GM12878 (cell line): Measurements from ENCODE around the gene CFAP47. TPM values are rescaled to one million over a fixed set of nuclear protein-coding genes. Genes with fewer than 3 reads are reported as not detected.

Experiments
- ATAC-seq: fragments of 200-7000 bp; cut with Tn5 transposase; 3 replicates; pipeline ENCODE4 v1.9.1; 2020; ENCODE audit warnings: mild to moderate bottlenecking, moderate library complexity
- BruUV-seq: library from RNA; stranded (reverse); fragments of 400-500 nt; replicated peaks from 2 replicates; lab custom pipeline; 2021; lab: Mats Ljungman, UMichigan
- CTCF ChIA-PET: fragments of 300-600 bp; sonication (Branson Sonifier 250); formaldehyde crosslinking; extraction: SDS; loops from one replicate; lab custom pipeline; 2021; ENCODE audit warnings: inconsistent platforms; lab: Yijun Ruan, JAX
- POLR2A ChIA-PET: fragments of 350-600 bp; formaldehyde crosslinking; extraction: SDS; loops from one replicate; lab custom pipeline; 2021; ENCODE audit warnings: inconsistent platforms; lab: Charles Lee
- RAD21 ChIA-PET: fragments of 300-600 bp; sonication (Branson Sonifier 250); formaldehyde crosslinking; loops from one replicate; lab custom pipeline; 2023; ENCODE audit warnings: antibody characterized with exemption; ENCODE audit not compliant: unreplicated experiment; lab: Charles Lee
- SMC1A ChIA-PET: fragments of 300-600 bp; sonication (Branson Sonifier 250); formaldehyde crosslinking; loops from one replicate; lab custom pipeline; 2023; ENCODE audit not compliant: unreplicated experiment, uncharacterized antibody; lab: Charles Lee
- DNase-seq: peaks from one replicate; pipeline ENCODE4 v3.0.0-alpha.2; 2011; ENCODE audit warnings: low read depth, low spot score
- FAIRE-seq: peaks from 3 replicates; lab custom pipeline; 2011; peaks lifted over from hg19 to GRCh38; lab: Jason Lieb, UNC
- H2AFZ ChIP-seq: 2 replicates; pipeline ENCODE4 v1.6.0; 2011; ENCODE audit warnings: low read depth, low read length, control low read depth; ENCODE audit not compliant: control insufficient read depth
- H3K27ac ChIP-seq: 2 replicates; pipeline ENCODE4 v1.5.1; 2011; ENCODE audit warnings: control low read depth; ENCODE audit not compliant: control insufficient read depth, insufficient read depth
- H3K27me3 ChIP-seq, 2 experiments: replicated peaks in 1 of 2; 2 replicates each; pipeline versions ENCODE4 v1.6.0 to v1.6.1; 2011; ENCODE audit warnings: low read length in 1 of 2; ENCODE audit not compliant: control insufficient read depth in 2 of 2, insufficient read depth in 2 of 2
- H3K36me3 ChIP-seq, 2 experiments: 2 replicates each; pipeline ENCODE4 v1.5.1; 2011; ENCODE audit warnings: low read length in 1 of 2; ENCODE audit not compliant: control insufficient read depth in 2 of 2, insufficient read depth in 2 of 2
- H3K4me1 ChIP-seq: 2 replicates; pipeline ENCODE4 v1.6.1; 2011; ENCODE audit warnings: mild to moderate bottlenecking, low read length, moderate library complexity, mixed read lengths; ENCODE audit not compliant: control insufficient read depth, insufficient read depth
- H3K4me2 ChIP-seq: 2 replicates; pipeline ENCODE4 v1.6.0; 2011; ENCODE audit warnings: control low read depth; ENCODE audit not compliant: control insufficient read depth, insufficient read depth
- H3K4me3 ChIP-seq: fragments of 200-600 bp; sonication (generic); 2 replicates; pipeline ENCODE4 v1.5.1; 2016
- H3K79me2 ChIP-seq: 2 replicates; pipeline ENCODE4 v1.6.0; 2011; ENCODE audit warnings: low read length; ENCODE audit not compliant: control insufficient read depth, insufficient read depth
- H3K9ac ChIP-seq: 2 replicates; pipeline ENCODE4 v1.8.0; 2011; ENCODE audit warnings: low read length, control low read depth, mixed read lengths; ENCODE audit not compliant: control insufficient read depth, insufficient read depth
- H3K9me3 ChIP-seq: replicated peaks from 3 replicates; pipeline ENCODE4 v1.5.1; 2011; ENCODE audit warnings: mild to moderate bottlenecking, low read length; ENCODE audit not compliant: control insufficient read depth, insufficient read depth
- H4K20me1 ChIP-seq: 2 replicates; pipeline ENCODE4 v1.6.0; 2011; ENCODE audit not compliant: control insufficient read depth, insufficient read depth
- BACH1 ChIP-seq: fragments of 450-650 bp; IDR thresholded peaks from 2 replicates; pipeline ENCODE4 v1.6.1; 2017; ENCODE audit warnings: mild to moderate bottlenecking, borderline replicate concordance
- CBFB ChIP-seq: IDR thresholded peaks from 2 replicates; pipeline ENCODE4 v1.6.1; 2016; ENCODE audit warnings: antibody characterized with exemption, low read depth
- CBX3 ChIP-seq: fragments of 200-600 bp; sonication (generic); IDR thresholded peaks from 2 replicates; pipeline ENCODE4 v1.6.1; 2016; ENCODE audit warnings: low read depth, borderline replicate concordance
- KDM1A ChIP-seq: fragments of 200-600 bp; sonication (generic); IDR thresholded peaks from 2 replicates; pipeline ENCODE4 v1.6.1; 2016; ENCODE audit warnings: borderline replicate concordance
- RAD21 ChIP-seq: IDR thresholded peaks from 2 replicates; pipeline ENCODE4 v1.6.1; 2011; ENCODE audit warnings: mild to moderate bottlenecking, low read depth, low read length, moderate library complexity; ENCODE audit not compliant: insufficient read depth
- SIX5 ChIP-seq: IDR thresholded peaks from 2 replicates; pipeline ENCODE4 v1.6.1; 2011; ENCODE audit warnings: mild to moderate bottlenecking, low read depth, low read length, moderate library complexity; ENCODE audit not compliant: severe bottlenecking
- SMC3 ChIP-seq: IDR thresholded peaks from 2 replicates; pipeline ENCODE4 v1.6.1; 2011; ENCODE audit warnings: low read length, improper control_type of control experiment, borderline replicate concordance
- SUZ12 ChIP-seq: fragments of 200-600 bp; sonication (generic); IDR thresholded peaks from one replicate; pipeline ENCODE4 v1.6.1; 2018; ENCODE audit warnings: antibody characterized with exemption, mild to moderate bottlenecking; ENCODE audit not compliant: unreplicated experiment
- WGBS: methylation state at CpG from one replicate; pipeline ENCODE4 v1.1.6; 2016; ENCODE audit warnings: low lambda C conversion rate; ENCODE audit not compliant: insufficient replicate concordance, insufficient coverage; ENCODE audit errors: missing lambda C conversion rate; 5-methylcytosine and 5-hydroxymethylcytosine counted together
- in situ Hi-C: fragments of 300-500 bp; cut with MboI; formaldehyde crosslinking; loops from 9 replicates; pipeline ENCODE4 v1.14.3; 2018; ENCODE audit warnings: mixed read lengths
- intact Hi-C: fragments of 100-400 bp; cut with micrococcal nuclease; formaldehyde crosslinking; loops from one replicate; pipeline ENCODE4 v1.14.2; 2022; ENCODE audit not compliant: unreplicated experiment
- polyA plus RNA-seq, 11 experiments: library from polyadenylated mRNA; depleted of rRNA in 4 of 11; unstranded in 6 of 11; stranded (reverse) in 5 of 11; fragments of >200 nt; fragmentation: Nextera tagmentation in 4 of 11; fragmentation: Illumina TruSeq in 1 of 11; extraction: Ambion mirVana in 4 of 11; extraction: Trizol in 1 of 11; gene quantifications; 1 replicate in 1 of 11; 2 replicates in 10 of 11; pipeline versions ENCODE4 v1.2.1 to v1.2.3, GENCODE V29; 2011 to 2016; ENCODE audit warnings: inconsistent platforms in 2 of 11, missing spikeins in 2 of 11, low read depth in 1 of 11
- total RNA-seq, 4 experiments: library from RNA; depleted of rRNA in 3 of 4; stranded (reverse); fragments of >200 nt in 3 of 4; fragmentation: Illumina TruSeq in 1 of 4; extraction: Trizol in 1 of 4; gene quantifications; 2 replicates each; pipeline versions ENCODE4 v1.2.1 to v1.2.3, GENCODE V29; 2013 to 2021
- TF ChIP-seq, protein P1 (sequence below): fragments of 450-650 bp; IDR thresholded peaks from 2 replicates; pipeline ENCODE4 v1.6.1; 2017; ENCODE audit warnings: mild to moderate bottlenecking, moderate library complexity
- TF ChIP-seq, protein P2 (sequence below): fragments of 450-650 bp; IDR thresholded peaks from 2 replicates; pipeline ENCODE4 v1.6.1; 2016; ENCODE audit warnings: mild to moderate bottlenecking
- TF ChIP-seq, protein P3 (sequence below): IDR thresholded peaks from 2 replicates; pipeline ENCODE4 v1.6.1; 2011; ENCODE audit warnings: borderline replicate concordance, low read depth, mild to moderate bottlenecking, moderate library complexity, mixed read lengths, low read length; ENCODE audit not compliant: insufficient read depth; ENCODE audit errors: extremely low read length
- TF ChIP-seq, protein P4 (sequence below): fragments of 450-650 bp; IDR thresholded peaks from 2 replicates; pipeline ENCODE4 v1.6.1; 2017; ENCODE audit warnings: mild to moderate bottlenecking

CFAP47 gene
- total and polyA plus RNA-seq, 10 of the 15 experiments (the other 5 are each of a cell fraction or from before 2014, with no cell fraction given), result 0.02 to 0.88 (median 0.06) TPM; not detected in 3

DNA sequence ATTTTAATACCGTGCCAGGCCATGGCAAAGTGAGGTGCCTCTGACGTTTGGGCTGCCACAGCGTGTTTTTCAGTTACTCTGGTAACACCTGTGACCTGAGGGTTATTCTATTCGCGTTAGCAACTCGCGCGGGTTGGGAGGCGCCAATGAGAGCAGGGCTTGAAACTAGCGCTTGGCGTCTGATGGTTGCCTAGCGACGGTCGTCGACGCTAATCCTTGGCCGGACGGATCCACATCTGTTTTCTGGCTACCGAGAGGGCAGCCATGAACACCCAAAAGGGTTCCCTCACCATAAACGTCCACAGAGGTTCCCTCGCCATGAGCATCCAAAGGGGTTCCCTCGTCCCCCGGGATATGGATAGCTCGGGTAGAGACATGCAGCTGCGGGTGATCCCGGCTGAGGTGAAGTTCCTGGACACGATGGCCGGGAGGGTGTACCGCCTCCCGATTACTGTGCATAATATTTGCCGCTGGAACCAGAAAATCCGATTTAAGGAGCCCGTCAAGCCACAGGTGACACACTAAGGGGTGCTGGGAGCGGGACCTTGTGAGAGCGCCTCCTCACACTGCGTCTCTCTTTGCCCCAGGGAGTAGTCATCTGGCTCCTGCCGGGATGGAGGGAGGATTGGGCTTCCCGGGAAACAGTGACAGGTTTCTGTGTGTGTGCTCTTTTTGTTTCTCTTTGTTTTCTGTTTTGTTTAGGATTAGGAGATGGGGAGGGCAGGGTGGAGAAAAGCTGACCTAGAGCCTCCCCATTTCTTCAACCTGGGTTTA is at the start of gene CFAP47 (continued):
- TF ChIP-seq SUZ12 (no peak), CBX3 (no peak), SIX5 (no peak), CBFB (no peak)
- TF ChIP-seq, protein P1, sequence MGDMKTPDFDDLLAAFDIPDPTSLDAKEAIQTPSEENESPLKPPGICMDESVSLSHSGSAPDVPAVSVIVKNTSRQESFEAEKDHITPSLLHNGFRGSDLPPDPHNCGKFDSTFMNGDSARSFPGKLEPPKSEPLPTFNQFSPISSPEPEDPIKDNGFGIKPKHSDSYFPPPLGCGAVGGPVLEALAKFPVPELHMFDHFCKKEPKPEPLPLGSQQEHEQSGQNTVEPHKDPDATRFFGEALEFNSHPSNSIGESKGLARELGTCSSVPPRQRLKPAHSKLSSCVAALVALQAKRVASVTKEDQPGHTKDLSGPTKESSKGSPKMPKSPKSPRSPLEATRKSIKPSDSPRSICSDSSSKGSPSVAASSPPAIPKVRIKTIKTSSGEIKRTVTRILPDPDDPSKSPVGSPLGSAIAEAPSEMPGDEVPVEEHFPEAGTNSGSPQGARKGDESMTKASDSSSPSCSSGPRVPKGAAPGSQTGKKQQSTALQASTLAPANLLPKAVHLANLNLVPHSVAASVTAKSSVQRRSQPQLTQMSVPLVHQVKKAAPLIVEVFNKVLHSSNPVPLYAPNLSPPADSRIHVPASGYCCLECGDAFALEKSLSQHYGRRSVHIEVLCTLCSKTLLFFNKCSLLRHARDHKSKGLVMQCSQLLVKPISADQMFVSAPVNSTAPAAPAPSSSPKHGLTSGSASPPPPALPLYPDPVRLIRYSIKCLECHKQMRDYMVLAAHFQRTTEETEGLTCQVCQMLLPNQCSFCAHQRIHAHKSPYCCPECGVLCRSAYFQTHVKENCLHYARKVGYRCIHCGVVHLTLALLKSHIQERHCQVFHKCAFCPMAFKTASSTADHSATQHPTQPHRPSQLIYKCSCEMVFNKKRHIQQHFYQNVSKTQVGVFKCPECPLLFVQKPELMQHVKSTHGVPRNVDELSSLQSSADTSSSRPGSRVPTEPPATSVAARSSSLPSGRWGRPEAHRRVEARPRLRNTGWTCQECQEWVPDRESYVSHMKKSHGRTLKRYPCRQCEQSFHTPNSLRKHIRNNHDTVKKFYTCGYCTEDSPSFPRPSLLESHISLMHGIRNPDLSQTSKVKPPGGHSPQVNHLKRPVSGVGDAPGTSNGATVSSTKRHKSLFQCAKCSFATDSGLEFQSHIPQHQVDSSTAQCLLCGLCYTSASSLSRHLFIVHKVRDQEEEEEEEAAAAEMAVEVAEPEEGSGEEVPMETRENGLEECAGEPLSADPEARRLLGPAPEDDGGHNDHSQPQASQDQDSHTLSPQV, result no peak
- TF ChIP-seq, all 136 proteins: peak for 0

DNA sequence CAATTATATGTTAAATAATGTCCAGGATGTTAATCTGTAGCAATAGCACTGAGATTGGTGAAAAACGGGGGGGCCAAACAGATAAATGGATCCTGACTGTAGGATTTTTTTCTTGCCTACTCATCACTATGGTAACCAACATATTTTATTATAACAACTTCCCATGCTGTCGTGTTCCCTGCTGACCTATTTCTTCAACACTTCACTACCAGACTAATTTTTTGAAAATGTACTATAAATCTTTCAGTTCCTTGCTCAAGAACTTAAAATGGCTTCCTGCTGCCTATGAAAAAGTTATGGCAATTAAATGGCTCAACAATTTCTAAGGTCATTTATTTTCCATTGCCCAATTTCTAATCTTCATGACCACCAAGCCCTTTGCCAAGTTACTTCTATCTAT is 38.9 kb upstream of the CFAP47 start:
- FAIRE-seq, result no peak
- SMC1A ChIA-PET, result no interaction called here

More for the DNA sequence above, 38.9 kb upstream of the CFAP47 start:
- intact Hi-C loops (no loop called here), in situ Hi-C loops (no loop called here)
- H4K20me1 ChIP-seq, result no peaks in the 10 kb centered on the region
- H3K27ac ChIP-seq, result no peak overlapping the region
- no peaks in the 10 kb centered on the region for H3K79me2 ChIP-seq
- H3K4me1 ChIP-seq, result no peaks in the 10 kb centered on the region
- ATAC-seq (no peak), DNase-seq (no peak)
- no peak overlapping the region for H3K9ac ChIP-seq
- CTCF ChIA-PET, result no interaction called here
- TF ChIP-seq KDM1A, result no peak
- no peak for TF ChIP-seq SMC3
- TF ChIP-seq, protein P2, sequence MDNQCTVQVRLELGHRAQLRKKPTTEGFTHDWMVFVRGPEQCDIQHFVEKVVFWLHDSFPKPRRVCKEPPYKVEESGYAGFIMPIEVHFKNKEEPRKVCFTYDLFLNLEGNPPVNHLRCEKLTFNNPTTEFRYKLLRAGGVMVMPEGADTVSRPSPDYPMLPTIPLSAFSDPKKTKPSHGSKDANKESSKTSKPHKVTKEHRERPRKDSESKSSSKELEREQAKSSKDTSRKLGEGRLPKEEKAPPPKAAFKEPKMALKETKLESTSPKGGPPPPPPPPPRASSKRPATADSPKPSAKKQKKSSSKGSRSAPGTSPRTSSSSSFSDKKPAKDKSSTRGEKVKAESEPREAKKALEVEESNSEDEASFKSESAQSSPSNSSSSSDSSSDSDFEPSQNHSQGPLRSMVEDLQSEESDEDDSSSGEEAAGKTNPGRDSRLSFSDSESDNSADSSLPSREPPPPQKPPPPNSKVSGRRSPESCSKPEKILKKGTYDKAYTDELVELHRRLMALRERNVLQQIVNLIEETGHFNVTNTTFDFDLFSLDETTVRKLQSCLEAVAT, result no peak
- TF ChIP-seq BACH1, result no peak
- TF ChIP-seq, protein P3, sequence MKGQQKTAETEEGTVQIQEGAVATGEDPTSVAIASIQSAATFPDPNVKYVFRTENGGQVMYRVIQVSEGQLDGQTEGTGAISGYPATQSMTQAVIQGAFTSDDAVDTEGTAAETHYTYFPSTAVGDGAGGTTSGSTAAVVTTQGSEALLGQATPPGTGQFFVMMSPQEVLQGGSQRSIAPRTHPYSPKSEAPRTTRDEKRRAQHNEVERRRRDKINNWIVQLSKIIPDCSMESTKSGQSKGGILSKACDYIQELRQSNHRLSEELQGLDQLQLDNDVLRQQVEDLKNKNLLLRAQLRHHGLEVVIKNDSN, result no peak
- TF ChIP-seq RAD21, result no peak
- no peak for TF ChIP-seq CBX3
- TF ChIP-seq, protein P4, sequence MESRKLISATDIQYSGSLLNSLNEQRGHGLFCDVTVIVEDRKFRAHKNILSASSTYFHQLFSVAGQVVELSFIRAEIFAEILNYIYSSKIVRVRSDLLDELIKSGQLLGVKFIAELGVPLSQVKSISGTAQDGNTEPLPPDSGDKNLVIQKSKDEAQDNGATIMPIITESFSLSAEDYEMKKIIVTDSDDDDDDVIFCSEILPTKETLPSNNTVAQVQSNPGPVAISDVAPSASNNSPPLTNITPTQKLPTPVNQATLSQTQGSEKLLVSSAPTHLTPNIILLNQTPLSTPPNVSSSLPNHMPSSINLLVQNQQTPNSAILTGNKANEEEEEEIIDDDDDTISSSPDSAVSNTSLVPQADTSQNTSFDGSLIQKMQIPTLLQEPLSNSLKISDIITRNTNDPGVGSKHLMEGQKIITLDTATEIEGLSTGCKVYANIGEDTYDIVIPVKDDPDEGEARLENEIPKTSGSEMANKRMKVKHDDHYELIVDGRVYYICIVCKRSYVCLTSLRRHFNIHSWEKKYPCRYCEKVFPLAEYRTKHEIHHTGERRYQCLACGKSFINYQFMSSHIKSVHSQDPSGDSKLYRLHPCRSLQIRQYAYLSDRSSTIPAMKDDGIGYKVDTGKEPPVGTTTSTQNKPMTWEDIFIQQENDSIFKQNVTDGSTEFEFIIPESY, result no peak
- no peaks in the 10 kb centered on the region for H3K9me3 ChIP-seq
- no peak overlapping the region for H3K4me2 ChIP-seq
- RAD21 ChIA-PET, result no interaction called here
- no TSS peak for BruUV-seq
- POLR2A ChIA-PET, result no interaction called here
- no peak overlapping the region for H3K4me3 ChIP-seq
- no peaks in the 10 kb centered on the region for H3K36me3 ChIP-seq
- H2AFZ ChIP-seq, result no peak overlapping the region
- 0% methylated on average over 2 of the region's 2 CpGs for WGBS
- H3K27me3 ChIP-seq, result no peaks in the 10 kb centered on the region
